Endothelial cell of umbilical vein (primary cell): ENCODE results near the gene ATAD1. TPM values are rescaled to one million over a fixed set of nuclear protein-coding genes. Genes with fewer than 3 reads are reported as not detected.
A peak's percentile ranks its signal among the peaks of the same experiment; 100 is the strongest.

Experiments
- BruUV-seq: library from RNA; stranded (reverse); fragments of 400-500 nt; replicated peaks from 2 replicates; lab custom pipeline; 2021; lab: Mats Ljungman, UMichigan
- CTCF ChIA-PET: fragments of 300-600, 350-600 bp; sonication (Branson Sonifier 250); formaldehyde crosslinking; loops from one replicate; lab custom pipeline; 2021; ENCODE audit warnings: antibody characterized with exemption, inconsistent platforms; lab: Charles Lee
- POLR2A ChIA-PET: fragments of 300-600, 350-600 bp; sonication (Branson Sonifier 250); formaldehyde crosslinking; loops from one replicate; lab custom pipeline; 2021; ENCODE audit warnings: antibody characterized with exemption, inconsistent platforms; lab: Charles Lee
- DNase-seq: peaks from one replicate; pipeline ENCODE4 v3.0.0-alpha.2; 2011; ENCODE audit warnings: low read depth, low spot score
- FAIRE-seq: peaks from 2 replicates; lab custom pipeline; 2011; peaks lifted over from hg19 to GRCh38; lab: Jason Lieb, UNC
- H2AFZ ChIP-seq: 2 replicates; pipeline ENCODE4 v1.6.0; 2012; ENCODE audit warnings: low read depth, low read length, control low read depth, inconsistent platforms
- H3K27ac ChIP-seq: 2 replicates; pipeline ENCODE4 v1.5.1; 2011; ENCODE audit warnings: low read depth, mild to moderate bottlenecking, control low read depth, low read length, moderate library complexity; ENCODE audit not compliant: insufficient read depth
- H3K27me3 ChIP-seq, 2 experiments: 2 replicates each; pipeline versions ENCODE4 v1.6.0 to v1.6.1; 2011; ENCODE audit warnings: low read length in 2 of 2, mixed read lengths in 1 of 2; ENCODE audit not compliant: control insufficient read depth in 2 of 2, insufficient read depth in 2 of 2
- H3K36me3 ChIP-seq, 2 experiments: 2 replicates in 1 of 2; 3 replicates in 1 of 2; pipeline ENCODE4 v1.5.1; 2011; ENCODE audit warnings: low read length in 2 of 2, mild to moderate bottlenecking in 1 of 2, moderate library complexity in 1 of 2; ENCODE audit not compliant: control insufficient read depth in 2 of 2, insufficient read depth in 2 of 2; ENCODE audit errors: extremely low read depth in 1 of 2
- H3K4me1 ChIP-seq: 3 replicates; pipeline ENCODE4 v1.5.1; 2011; ENCODE audit warnings: mild to moderate bottlenecking, low read length; ENCODE audit not compliant: control insufficient read depth, insufficient read depth; ENCODE audit errors: extremely low read depth
- H3K4me2 ChIP-seq: 2 replicates; pipeline ENCODE4 v1.6.1; 2011; ENCODE audit warnings: low read length, control low read depth, mixed read lengths; ENCODE audit not compliant: insufficient read depth
- H3K4me3 ChIP-seq, 3 experiments: fragments of 200-600 bp in 1 of 3; sonication (generic), shearing (Covaris generic) in 1 of 3; replicated peaks in 1 of 3; 2 replicates each; pipeline ENCODE4 v1.5.1; 2011 to 2016; ENCODE audit warnings: control low read depth in 3 of 3, low read length in 3 of 3, mild to moderate bottlenecking in 2 of 3, inconsistent platforms in 1 of 3, low read depth in 1 of 3, moderate library complexity in 1 of 3; ENCODE audit not compliant: insufficient read depth in 1 of 3
- H3K79me2 ChIP-seq: 2 replicates; pipeline ENCODE4 v1.6.0; 2012; ENCODE audit warnings: low read length, inconsistent platforms; ENCODE audit not compliant: control insufficient read depth, insufficient read depth
- H3K9ac ChIP-seq: replicated peaks from 2 replicates; pipeline ENCODE3; 2011; ENCODE audit warnings: low read length, control low read depth; ENCODE audit not compliant: insufficient read depth; ENCODE audit errors: extremely low read depth
- H3K9me1 ChIP-seq: replicated peaks from 3 replicates; pipeline ENCODE4 v1.6.0; 2011; ENCODE audit warnings: mild to moderate bottlenecking, low read length; ENCODE audit not compliant: control insufficient read depth, insufficient read depth; ENCODE audit errors: extremely low read depth
- H3K9me3 ChIP-seq: replicated peaks from 2 replicates; pipeline ENCODE4 v1.5.1; 2012; ENCODE audit warnings: low read length, inconsistent platforms; ENCODE audit not compliant: control insufficient read depth, insufficient read depth
- H4K20me1 ChIP-seq: replicated peaks from 2 replicates; pipeline ENCODE3; 2011; ENCODE audit warnings: mild to moderate bottlenecking, low read length; ENCODE audit not compliant: control insufficient read depth, insufficient read depth; ENCODE audit errors: extremely low read depth
- CTCF ChIP-seq, 2 donors: IDR thresholded peaks; 1 replicate in 1 of 2; 2 replicates in 1 of 2; pipeline ENCODE4 v1.5.1; 2011; ENCODE audit warnings: low read length in 2 of 2, mild to moderate bottlenecking in 2 of 2, moderate library complexity in 2 of 2, control low read depth in 1 of 2, inconsistent platforms in 1 of 2, low read depth in 1 of 2; ENCODE audit not compliant: insufficient read depth in 1 of 2; ENCODE audit errors: extremely low read depth in 1 of 2
- EZH2 ChIP-seq: IDR thresholded peaks from 2 replicates; pipeline ENCODE4 v1.6.1; 2012; ENCODE audit warnings: borderline replicate concordance, low read depth, mild to moderate bottlenecking, moderate library complexity, low read length, inconsistent platforms; ENCODE audit not compliant: severe bottlenecking
- FOS ChIP-seq: IDR thresholded peaks from 2 replicates; pipeline ENCODE4 v1.6.1; 2011; ENCODE audit warnings: mild to moderate bottlenecking, low read length, moderate library complexity, borderline replicate concordance; ENCODE audit not compliant: insufficient read depth
- GATA2 ChIP-seq: IDR thresholded peaks from 2 replicates; pipeline ENCODE4 v1.7.0; 2011; ENCODE audit warnings: low read depth, mild to moderate bottlenecking, moderate library complexity, mixed read lengths, low read length; ENCODE audit not compliant: insufficient read length, insufficient read depth
- JUN ChIP-seq: IDR thresholded peaks from 2 replicates; pipeline ENCODE4 v1.6.1; 2011; ENCODE audit warnings: borderline replicate concordance, low read depth; ENCODE audit not compliant: insufficient read length, insufficient read depth
- MAX ChIP-seq: IDR thresholded peaks from 2 replicates; pipeline ENCODE4 v1.6.1; 2011; ENCODE audit not compliant: insufficient read depth, insufficient read length
- POLR2A ChIP-seq: IDR thresholded peaks from 2 replicates; pipeline ENCODE4 v1.6.1; 2012; ENCODE audit warnings: low read depth, mild to moderate bottlenecking, control low read depth, low read length
- dilution Hi-C: fragments of 300-500 bp; cut with MboI; formaldehyde crosslinking; loops from one replicate; pipeline ENCODE4 v1.15.0; 2019; ENCODE audit warnings: low sequenced_read_pairs; ENCODE audit not compliant: extremely low pct_ligation_motif_present
- intact Hi-C: fragments of 100-400 bp; cut with micrococcal nuclease; formaldehyde crosslinking; loops from one replicate; pipeline ENCODE4 v1.10.0; 2022
- polyA plus RNA-seq, 4 experiments: library from polyadenylated mRNA; depleted of rRNA in 3 of 4; stranded (reverse) in 3 of 4; unstranded in 1 of 4; fragments of >200 nt; gene quantifications; 2 replicates each; pipeline versions ENCODE4 v1.2.1 to v1.2.3, GENCODE V29; 2011 to 2012; ENCODE audit warnings: missing spikeins in 1 of 4
- total RNA-seq: library from RNA; stranded (reverse); gene quantifications from 2 replicates; pipeline ENCODE4 v1.2.3, GENCODE V29; 2021

The ATAD1 gene
- total and polyA plus RNA-seq, 2 donors (not counting 3 experiments of a cell fraction or from before 2014, with no cell fraction given): 5.2 to 25.8 TPM

GRCh38 chr10:87729940-87730339, 88.1 kb downstream of the ATAD1 start:
- Histone ChIP-seq H3K36me3 (no peaks in the 10 kb centered on the region), H3K4me3 (no peak overlapping the region), H2AFZ (no peak overlapping the region), H3K4me2 (no peak overlapping the region), H3K79me2 (no peaks in the 10 kb centered on the region), H3K4me1 (peaks cover 11% of the 10 kb centered on the region), H3K9me3 (no peaks in the 10 kb centered on the region), H3K9me1 (no peaks in the 10 kb centered on the region), H3K27ac (no peak overlapping the region), H3K9ac (no peak overlapping the region), H4K20me1 (no peaks in the 10 kb centered on the region), H3K27me3 (no peaks in the 10 kb centered on the region)
- CTCF ChIA-PET: interaction anchor here (0.6 to 3.4 kb wide), 5 partner anchors 12 to 196 kb away, joined by 3 to 12 read pairs (median 6); no protein-coding TSS in a partner anchor
- DNase-seq: peak; percentile 61
- dilution Hi-C loops (no loop called here), intact Hi-C loops (no loop called here)
- no peak for FAIRE-seq
- TF ChIP-seq POLR2A: no peak
- peak; percentile 7 for TF ChIP-seq FOS
- peak; percentile 58 for TF ChIP-seq GATA2
- TF ChIP-seq MAX: no peak
- TF ChIP-seq JUN: no peak
- POLR2A ChIA-PET: no interaction called here
- no TSS peak for BruUV-seq

- no peaks in the 10 kb centered on the region for H3K9me3 ChIP-seq
- FAIRE-seq (no peak), DNase-seq (no peak)
- H3K9ac ChIP-seq: no peak overlapping the region
- no TSS peak for BruUV-seq
- dilution Hi-C loops: no loop called here
- POLR2A ChIA-PET: no interaction called here
- H3K4me1 ChIP-seq: peaks cover 40% of the 10 kb centered on the region
- H3K79me2 ChIP-seq: no peaks in the 10 kb centered on the region
- no peaks in the 10 kb centered on the region for H3K9me1 ChIP-seq
- H3K4me3 ChIP-seq: no peak overlapping the region
- H3K36me3 ChIP-seq: no peaks in the 10 kb centered on the region
- H4K20me1 ChIP-seq: no peaks in the 10 kb centered on the region
- no peak overlapping the region for H3K4me2 ChIP-seq
- intact Hi-C loops: no loop called here
- H3K27ac ChIP-seq: no peak overlapping the region
- H3K27me3 ChIP-seq: no peaks in the 10 kb centered on the region
- H2AFZ ChIP-seq: no peak overlapping the region
- CTCF ChIA-PET: no interaction called here
- TF ChIP-seq CTCF (IDR thresholded peaks at IDR 0.05; ENCODE audit: extremely low read depth in 1 of 2, insufficient read depth in 1 of 2, low read depth in 1 of 2, low read length in 2 of 2): no peak
- TF ChIP-seq POLR2A: no peak
- no peak for TF ChIP-seq EZH2
- TF ChIP-seq FOS: no peak
- TF ChIP-seq GATA2: no peak
- no peak for TF ChIP-seq MAX
Observed at GRCh38 chr10:87724789-87725188, 93.2 kb downstream of the ATAD1 start.
